Esophagus muscularis mucosa (tissue), 4 donors: ENCODE data around the gene KIAA0825.

Experiments used
- EP300 ChIP-seq: sonication (generic); formaldehyde crosslinking; IDR thresholded peaks from one replicate; pipeline ENCODE4 v1.6.1; 2017; ENCODE audit warnings: antibody characterized with exemption
- POLR2A ChIP-seq: fragments of 450-650 bp; IDR thresholded peaks from one replicate; pipeline ENCODE4 v1.6.1; 2017; ENCODE audit warnings: antibody characterized with exemption, moderate library complexity, mild to moderate bottlenecking, low read depth
- POLR2AphosphoS5 ChIP-seq, 2 donors: sonication (generic); formaldehyde crosslinking; IDR thresholded peaks; one replicate each; pipeline ENCODE4 v1.6.1; 2017; ENCODE audit warnings: antibody characterized with exemption in 2 of 2
- TF ChIP-seq, protein P1 (sequence below), 3 experiments: fragments of 200-600 bp in 2 of 3; fragments of 450-650 bp in 1 of 3; sonication (generic) in 2 of 3; IDR thresholded peaks; one replicate each; pipeline ENCODE4 v1.5.1; 2017 to 2019; ENCODE audit warnings: antibody characterized with exemption in 3 of 3, mild to moderate bottlenecking in 2 of 3, moderate library complexity in 1 of 3

DNA sequence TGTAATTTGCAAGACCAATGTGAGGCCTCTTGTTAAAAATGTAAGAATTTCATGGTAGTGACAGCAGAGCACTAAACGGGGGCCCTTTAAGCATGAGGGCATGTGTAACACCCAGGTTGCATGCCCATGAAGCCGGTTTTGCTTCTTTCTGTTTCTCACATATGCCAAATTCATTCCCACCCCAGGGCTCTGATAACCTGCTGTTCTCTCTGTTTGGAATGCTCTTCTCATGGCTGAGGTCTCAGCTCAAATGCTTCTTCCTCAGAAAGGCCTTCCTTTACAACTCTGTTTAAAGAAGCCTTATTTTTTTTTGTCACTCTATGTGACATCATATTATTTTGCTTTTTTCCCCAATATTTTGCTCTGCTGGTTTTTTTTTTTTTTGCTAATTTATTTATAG is 369.0 kb downstream of the KIAA0825 start:
- TF ChIP-seq, protein P1, sequence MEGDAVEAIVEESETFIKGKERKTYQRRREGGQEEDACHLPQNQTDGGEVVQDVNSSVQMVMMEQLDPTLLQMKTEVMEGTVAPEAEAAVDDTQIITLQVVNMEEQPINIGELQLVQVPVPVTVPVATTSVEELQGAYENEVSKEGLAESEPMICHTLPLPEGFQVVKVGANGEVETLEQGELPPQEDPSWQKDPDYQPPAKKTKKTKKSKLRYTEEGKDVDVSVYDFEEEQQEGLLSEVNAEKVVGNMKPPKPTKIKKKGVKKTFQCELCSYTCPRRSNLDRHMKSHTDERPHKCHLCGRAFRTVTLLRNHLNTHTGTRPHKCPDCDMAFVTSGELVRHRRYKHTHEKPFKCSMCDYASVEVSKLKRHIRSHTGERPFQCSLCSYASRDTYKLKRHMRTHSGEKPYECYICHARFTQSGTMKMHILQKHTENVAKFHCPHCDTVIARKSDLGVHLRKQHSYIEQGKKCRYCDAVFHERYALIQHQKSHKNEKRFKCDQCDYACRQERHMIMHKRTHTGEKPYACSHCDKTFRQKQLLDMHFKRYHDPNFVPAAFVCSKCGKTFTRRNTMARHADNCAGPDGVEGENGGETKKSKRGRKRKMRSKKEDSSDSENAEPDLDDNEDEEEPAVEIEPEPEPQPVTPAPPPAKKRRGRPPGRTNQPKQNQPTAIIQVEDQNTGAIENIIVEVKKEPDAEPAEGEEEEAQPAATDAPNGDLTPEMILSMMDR (IDR thresholded peaks at IDR 0.05): no peak
- TF ChIP-seq POLR2A: no peak
- TF ChIP-seq EP300: no peak
- no peak for TF ChIP-seq POLR2AphosphoS5 (IDR thresholded peaks at IDR 0.05)
